NCI-H226 (cell line): ENCODE data around the gene CYP39A1.
"Not testable (repeated sequence)": the region's sequence is repeated elsewhere in the genome, so short reads cannot be mapped to it uniquely, and the experiment has no call there.

Source experiments
- DNase-seq: peaks from one replicate; pipeline ENCODE4 v3.0.0-alpha.2; 2015

The CYP39A1 gene

GRCh38 chr6:46648108-46648507 is 4.5 kb downstream of the CYP39A1 start:
- not testable (repeated sequence) for DNase-seq

DNA sequence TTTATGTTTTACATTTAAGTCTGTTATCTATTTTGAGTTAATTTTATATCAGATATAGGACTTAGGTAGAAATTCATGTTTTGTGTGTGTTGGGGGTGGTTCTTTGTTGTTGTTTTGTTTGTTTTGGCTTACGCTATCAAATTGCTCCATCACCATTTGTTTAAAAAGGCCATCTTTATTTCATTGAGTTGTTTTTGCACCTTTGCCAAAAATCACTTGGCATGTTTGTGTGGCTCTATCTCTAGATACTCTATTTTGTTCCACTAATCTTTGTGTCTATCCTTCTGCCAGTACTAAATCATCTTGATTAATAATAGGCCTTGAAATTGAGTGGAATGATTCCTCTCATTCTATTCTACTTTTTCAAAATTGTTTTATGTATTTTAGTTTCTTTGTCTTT is 7.4 kb downstream of the CYP39A1 start:
- DNase-seq: no peak

- peak; percentile 12 for DNase-seq
Measured at GRCh38 chr6:46642928-46643751, 9.5 kb downstream of the CYP39A1 start.

- DNase-seq: peak; percentile 40
Measured at GRCh38 chr6:46638650-46639049, 14.0 kb downstream of the CYP39A1 start.

DNA sequence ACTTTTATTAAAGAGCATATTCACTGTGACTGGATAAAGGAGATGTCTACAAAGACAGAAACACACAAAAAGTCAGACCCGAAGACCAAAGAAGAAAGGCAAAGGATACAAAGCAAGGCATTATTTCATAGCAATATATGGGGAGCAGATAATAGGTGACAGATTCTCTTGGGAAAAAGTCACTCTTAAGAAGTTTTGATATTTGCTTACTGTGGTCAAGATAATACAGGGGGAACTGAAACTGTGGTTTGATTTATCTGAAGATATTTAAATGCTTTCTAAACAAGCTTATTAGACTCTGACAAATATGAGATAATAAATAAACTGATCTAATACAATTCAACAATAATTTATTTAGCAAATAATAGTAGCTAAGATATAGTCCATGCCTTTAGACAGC is 14.7 kb downstream of the CYP39A1 start:
- no peak for DNase-seq

DNA sequence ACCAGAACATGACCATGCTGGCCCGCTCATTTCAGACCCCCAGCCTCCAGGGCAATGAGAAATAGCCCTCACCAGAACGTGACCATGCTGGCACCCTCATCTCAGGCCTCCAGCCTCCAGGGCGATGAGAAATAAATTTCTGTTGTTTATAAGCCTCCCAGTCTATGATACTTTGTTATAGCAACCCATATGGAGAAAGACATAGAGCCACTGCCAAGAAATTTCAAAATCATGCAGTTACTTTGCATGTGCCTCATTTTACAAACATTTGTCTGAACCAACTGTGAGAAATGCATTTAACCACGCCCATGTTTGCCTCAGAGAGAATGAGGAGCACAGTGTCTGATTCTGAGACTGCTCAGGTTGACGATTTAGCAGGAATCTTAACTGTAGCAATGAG is 15.5 kb downstream of the CYP39A1 start:
- DNase-seq: peak; percentile 71

GRCh38 chr6:46635462-46635861 is 17.2 kb downstream of the CYP39A1 start:
- DNase-seq: no peak

- DNase-seq: no peak
Measured at GRCh38 chr6:46632053-46632452, 20.6 kb downstream of the CYP39A1 start.

DNA sequence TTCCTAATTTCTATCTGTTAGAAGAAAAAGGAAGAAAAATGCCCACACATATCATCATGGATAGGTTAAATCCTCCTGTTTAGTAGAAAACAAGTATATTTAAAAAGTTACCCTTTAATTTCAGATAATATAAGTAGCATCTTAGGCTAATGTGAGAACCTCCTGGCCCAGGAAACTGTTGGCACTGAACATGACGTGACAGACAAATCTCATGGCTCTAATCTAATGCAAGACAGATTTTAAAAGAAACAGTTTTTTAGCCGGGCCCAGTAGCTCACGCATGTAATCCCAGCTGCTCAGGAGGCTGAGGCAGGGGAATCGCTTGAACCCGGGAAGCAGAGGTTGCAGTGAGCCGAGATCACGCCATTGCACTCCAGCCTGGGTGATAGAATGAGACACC is 22.9 kb downstream of the CYP39A1 start:
- no peak for DNase-seq

DNA sequence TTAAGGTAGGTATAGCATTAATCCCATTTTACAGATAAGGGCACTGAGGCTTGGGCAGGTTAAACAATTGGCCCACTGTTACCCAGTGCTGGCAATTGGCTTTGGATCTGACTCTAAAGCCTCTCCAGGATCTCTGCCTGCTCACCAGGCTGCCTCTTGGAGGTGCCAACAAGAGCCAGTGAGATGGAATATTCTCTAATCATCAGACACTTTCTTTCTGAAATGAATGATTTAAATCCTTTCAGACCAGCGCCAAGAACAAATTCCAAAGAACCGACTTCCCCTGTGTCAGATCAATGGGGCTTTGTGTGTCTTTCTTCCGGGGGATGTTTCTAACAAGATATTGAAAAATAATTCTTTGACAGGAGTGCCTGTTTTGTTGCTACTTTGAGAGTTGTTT is 23.6 kb downstream of the CYP39A1 start:
- DNase-seq: no peak

GRCh38 chr6:46628498-46628897 is 24.1 kb downstream of the CYP39A1 start:
- DNase-seq: no peak

DNA sequence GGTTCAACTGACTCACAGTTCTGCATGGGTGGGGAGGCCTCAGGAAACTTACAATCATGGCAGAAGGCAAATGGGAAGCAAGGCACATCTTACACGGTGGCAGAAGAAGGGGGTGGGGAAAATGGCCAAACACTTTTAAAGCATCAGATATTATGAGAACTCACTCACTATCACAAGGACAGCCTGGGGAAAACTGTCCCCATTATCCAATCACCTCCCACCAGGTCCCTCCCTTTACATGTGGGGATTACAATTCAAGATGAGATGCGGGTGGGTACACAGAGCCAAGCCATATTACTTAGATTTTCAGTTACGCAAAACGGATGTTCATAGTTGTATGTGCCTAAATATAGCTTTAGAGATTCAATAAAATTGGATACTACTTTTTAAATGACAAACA is 25.6 kb downstream of the CYP39A1 start:
- DNase-seq: no peak

- no peak for DNase-seq
Measured at GRCh38 chr6:46626228-46626909, 26.2 kb downstream of the CYP39A1 start.

GRCh38 chr6:46618726-46619125 is 33.9 kb downstream of the CYP39A1 start:
- DNase-seq: no peak

DNA sequence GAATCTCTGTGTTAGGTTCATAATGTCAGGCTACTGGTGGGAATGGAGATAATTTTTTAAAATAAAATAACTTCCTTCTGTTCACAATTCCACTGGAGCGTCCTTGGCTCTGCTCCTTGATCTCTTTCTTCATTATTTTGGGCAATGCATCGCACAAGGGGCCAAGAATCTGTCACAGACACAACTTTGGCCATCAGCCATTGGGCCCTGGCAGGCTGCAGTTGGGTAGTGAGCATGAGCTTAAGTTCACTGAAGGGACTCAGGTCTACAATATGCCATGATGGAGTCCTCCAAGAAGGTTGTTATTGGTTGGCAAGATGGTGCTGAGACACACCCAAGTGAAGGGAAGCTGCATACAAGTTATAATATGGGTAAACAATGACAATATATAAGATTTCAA is 40.0 kb downstream of the CYP39A1 start:
- no peak for DNase-seq

DNA sequence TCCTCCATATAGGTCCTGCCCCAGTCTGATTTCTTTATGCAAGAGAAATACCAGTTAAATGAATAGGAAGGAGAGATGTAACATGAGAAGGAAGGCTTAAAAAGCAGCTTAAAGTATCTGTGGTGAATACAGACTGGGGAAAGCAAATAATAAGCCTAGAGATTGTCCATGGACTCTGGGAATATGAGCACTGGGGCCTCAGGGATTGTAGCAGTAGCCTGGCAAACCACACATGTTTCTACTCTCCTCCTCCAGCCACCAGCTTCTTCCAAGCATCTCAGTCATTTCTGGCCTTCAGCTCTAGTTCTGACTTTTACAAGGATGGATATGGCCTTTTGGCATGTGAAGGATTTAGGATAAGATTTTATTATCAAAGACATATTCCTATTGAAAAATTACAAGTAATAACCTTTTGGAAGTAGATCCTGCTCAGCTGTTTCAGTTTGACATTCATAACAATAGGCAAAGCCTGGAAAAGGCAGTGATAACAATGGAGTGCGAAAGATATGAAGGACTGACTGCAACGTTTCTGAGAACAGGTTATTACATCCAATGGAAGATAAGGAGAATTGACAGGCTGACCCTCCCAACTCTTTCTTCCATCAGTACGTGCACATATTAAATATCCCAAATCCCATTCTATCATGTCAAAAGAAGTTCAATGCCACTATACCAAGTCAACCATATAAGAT is 41.6 kb downstream of the CYP39A1 start:
- no peak for DNase-seq

DNA sequence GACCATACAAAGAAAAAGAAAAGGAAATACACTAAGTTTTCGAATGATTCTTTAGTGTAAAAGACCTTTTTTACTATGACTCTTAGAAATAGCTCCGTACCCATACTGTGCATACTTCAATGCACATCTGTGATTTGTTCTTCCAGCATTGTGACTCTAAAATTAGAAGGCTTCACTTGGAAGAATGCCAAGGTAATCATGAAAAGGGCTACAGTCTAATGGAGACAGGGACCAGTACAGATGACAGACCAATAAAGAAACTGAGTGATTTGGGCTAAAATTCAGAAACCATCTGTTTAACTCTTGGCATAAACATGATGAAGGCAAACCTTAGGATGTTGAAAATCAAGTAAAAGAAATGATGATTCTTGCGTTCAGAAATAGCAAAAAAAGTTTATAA is 46.3 kb downstream of the CYP39A1 start:
- DNase-seq: no peak

DNA sequence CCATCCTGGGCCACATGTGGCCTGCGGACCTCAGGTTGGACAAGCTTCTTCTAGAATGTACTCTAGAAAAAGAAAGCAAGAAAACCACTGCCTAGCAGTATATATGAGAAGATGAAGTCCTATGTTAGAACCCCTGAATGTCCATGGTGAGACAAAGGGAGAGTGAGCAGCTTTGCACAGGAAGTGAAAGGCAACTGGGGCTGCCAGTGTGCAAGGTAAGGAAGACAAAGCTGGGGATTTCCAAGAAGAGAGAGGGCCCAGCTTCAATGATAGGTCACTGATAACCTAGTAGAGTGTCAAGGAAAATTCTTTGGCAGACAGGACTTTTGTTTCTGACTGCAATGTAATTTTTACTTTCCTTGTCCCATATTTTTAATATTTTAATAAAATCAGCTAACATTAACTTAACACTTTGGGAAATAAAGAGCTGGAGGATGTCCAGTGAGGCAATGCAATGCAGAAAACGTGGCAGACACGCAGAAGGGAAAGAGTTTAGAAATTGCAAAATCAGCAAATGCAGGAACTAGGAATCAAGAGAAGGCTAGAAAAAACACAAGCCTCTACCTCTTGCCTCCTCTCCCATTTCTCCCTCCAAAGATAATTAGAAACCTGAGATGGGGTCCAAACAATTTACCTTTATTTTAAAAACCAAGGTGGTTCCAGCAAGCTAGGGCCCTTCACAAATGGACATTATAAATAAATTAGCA is 47.4 kb downstream of the CYP39A1 start:
- no peak for DNase-seq

DNA sequence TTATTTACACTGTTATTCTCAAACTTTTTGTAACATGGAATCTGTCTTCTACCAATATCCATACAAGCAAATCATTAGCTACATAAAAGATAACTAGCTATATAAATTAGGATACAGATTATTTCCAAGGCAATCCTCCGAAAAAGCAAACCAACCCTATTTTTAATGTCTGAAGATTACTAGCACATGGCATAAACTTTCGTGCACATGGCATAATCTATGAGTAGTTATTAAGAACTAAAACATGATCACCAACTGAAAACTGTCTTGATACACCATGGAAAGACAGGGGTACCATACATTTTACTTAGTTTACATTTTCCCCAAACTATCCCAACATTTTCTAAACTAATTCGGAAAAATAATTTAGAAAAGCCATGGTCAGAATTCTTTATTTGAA is 54.4 kb downstream of the CYP39A1 start:
- DNase-seq: no peak

DNA sequence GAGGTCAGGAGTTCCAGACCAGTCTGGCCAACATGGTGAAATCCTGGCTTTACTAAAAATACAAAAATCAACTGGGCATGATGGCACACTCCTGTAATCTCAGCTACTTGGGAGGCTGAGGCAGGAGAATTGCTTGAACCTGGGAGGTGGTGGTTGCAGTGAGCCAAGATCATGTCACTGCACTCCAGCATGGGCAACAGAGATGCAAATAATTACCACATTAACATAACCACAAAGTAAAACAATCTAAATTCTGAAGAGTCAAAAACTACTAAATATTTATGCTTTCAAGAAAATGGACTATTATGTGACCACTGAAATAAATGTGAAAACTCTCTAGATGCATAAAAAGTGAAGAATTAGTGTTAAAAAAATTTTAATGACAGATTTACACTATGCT is 59.9 kb downstream of the CYP39A1 start:
- no peak for DNase-seq

DNA sequence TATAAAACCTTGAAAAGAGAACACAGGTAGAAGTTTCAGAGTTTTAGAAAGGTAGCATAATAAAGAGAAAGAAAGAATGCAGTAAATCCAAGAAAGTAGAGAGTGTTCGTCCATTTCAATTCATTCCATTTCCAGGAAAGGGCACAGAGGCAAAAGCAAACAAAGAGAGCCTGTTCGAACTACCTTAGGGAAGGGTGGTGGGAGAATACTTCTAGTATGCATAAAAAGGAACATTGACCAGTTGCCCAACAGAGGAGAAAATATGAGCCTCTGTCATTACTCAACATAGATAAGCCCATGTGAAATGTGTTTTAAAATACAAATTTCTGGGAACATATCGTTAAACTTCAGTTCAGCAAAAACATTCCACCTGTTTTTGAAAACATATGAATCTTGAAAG is 60.6 kb downstream of the CYP39A1 start:
- no peak for DNase-seq

- no peak for DNase-seq
Measured at GRCh38 chr6:46590765-46591164, 61.9 kb downstream of the CYP39A1 start.

GRCh38 chr6:46586906-46587305 is 65.7 kb downstream of the CYP39A1 start:
- no peak for DNase-seq
